ENCODE measurements around the gene AZIN2.

The AZIN2 gene

DNA sequence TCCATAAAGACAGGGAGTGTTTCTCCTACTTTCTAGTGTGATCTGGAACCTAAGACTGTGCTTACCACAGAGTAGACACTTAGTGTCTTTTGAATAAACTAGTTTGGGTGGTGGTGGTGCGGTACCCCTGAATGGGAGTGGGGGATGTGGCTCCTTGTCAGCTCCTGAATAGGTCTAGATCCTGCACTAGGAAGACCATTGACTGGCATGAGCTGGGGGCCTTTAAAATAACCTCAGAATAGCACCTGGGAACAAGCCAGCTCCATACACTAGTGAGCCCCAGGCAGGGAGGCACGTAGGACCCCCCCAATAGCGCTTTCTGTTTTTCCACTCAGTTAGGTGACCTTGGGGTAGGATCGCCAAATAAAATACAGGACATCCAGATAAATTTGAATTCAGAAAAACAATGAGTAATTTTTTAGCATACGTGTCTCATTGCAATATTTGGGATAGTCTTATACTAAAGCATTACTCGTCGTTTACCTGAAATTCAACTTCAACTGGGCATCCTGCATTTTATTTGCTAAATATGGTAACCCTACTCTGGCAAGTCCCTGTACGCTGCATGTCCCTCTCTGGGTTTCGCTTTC lies 45.6 kb downstream of the AZIN2 start:
- in situ Hi-C loops (cut with HindIII; ENCODE audit: low pct_ligation_motif_present, low sequenced_read_pairs), result no loop called here
- DNase-seq, result no peak
- Histone ChIP-seq H3K27ac (peak overlapping the region; percentile 92), H3K36me3 (replicated peaks) (no peaks in the 10 kb centered on the region), H3K27me3 (replicated peaks) (no peaks in the 10 kb centered on the region), H3K4me3 (ENCODE audit: low read depth, low read length) (peak overlapping the region; percentile 97)
- TF ChIP-seq, protein P1, sequence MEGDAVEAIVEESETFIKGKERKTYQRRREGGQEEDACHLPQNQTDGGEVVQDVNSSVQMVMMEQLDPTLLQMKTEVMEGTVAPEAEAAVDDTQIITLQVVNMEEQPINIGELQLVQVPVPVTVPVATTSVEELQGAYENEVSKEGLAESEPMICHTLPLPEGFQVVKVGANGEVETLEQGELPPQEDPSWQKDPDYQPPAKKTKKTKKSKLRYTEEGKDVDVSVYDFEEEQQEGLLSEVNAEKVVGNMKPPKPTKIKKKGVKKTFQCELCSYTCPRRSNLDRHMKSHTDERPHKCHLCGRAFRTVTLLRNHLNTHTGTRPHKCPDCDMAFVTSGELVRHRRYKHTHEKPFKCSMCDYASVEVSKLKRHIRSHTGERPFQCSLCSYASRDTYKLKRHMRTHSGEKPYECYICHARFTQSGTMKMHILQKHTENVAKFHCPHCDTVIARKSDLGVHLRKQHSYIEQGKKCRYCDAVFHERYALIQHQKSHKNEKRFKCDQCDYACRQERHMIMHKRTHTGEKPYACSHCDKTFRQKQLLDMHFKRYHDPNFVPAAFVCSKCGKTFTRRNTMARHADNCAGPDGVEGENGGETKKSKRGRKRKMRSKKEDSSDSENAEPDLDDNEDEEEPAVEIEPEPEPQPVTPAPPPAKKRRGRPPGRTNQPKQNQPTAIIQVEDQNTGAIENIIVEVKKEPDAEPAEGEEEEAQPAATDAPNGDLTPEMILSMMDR (IDR thresholded peaks at IDR 0.05; ENCODE audit: low read depth, low read length, missing control alignments), result no peak

DNA sequence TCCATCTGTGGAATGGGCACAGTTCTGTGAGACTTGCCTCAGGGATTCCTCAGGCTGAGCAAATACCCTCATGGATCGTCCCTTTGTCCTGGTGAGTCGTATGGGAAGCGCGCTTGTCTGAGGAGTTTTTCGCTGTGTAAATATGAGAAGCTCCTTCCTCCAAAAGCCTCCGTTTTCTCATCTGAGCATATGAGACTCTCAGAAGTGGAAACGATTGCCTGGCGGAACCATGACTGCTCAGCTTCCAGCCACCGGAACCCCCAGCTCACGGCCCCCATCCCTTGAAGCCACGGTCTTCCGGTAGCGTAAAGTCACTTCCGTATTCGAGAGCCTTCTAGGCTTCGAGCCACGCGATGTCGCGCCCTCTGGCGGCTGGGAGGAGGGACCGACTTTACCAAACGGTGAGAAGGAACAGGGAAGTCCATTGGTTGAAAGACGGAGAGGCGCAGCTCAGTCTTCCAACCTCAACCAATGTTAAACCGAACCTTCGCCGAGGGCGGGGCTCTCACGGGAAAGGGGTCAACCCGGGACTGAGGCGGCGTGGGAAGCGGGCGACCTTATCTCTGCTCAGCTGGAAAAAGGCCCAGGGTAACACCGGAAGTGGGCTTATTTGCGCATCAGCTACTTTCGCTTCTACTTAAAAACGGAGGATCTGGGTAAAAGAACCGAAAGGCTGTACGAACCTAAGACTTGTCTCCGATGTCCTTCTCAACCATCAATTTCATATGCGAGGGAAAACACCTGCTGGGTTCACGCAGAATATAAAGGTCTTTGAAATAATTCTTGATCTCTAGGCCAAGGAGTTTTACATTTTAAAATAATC lies 46.3 kb downstream of the AZIN2 start:
- H3K4me3 ChIP-seq (ENCODE audit: low read depth, low read length), result peak overlapping the region; percentile 97
- H3K36me3 ChIP-seq (replicated peaks), result no peaks in the 10 kb centered on the region
- no peaks in the 10 kb centered on the region for H3K27me3 ChIP-seq (replicated peaks)
- TF ChIP-seq, protein P1 (IDR thresholded peaks at IDR 0.05; ENCODE audit: low read depth, low read length, missing control alignments), result peak; percentile 97
- H3K27ac ChIP-seq, result peak overlapping the region; percentile 92
- DNase-seq, result peak; percentile 99
- in situ Hi-C loops (cut with HindIII; ENCODE audit: low pct_ligation_motif_present, low sequenced_read_pairs), result no loop called here

DNA sequence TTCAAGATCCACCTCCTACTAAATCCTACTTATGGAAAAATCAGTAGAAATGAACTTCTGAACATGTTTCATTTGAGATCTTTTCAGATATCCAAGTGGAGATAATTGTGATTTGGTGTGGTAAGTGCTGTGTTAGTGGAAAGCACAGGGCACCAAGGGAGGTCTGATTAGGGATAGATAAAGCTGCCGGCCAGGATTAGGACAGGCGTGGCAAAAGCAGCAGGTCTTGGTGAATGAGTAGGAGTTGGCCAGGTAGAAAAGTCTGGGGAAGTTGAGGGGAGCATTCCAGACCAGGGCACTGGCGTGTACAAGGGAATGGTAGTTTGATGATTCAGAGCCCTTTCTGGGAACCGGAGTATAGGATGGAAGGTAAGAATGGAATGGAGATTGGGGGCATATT lies 47.8 kb downstream of the AZIN2 start:
- no peak overlapping the region for H3K27ac ChIP-seq
- H3K27me3 ChIP-seq (replicated peaks), result no peaks in the 10 kb centered on the region
- DNase-seq, result no peak
- no peak overlapping the region for H3K4me3 ChIP-seq (ENCODE audit: low read depth, low read length)
- no peaks in the 10 kb centered on the region for H3K36me3 ChIP-seq (replicated peaks)
- TF ChIP-seq, protein P1 (IDR thresholded peaks at IDR 0.05; ENCODE audit: low read depth, low read length, missing control alignments), result no peak
- in situ Hi-C loops (cut with HindIII; ENCODE audit: low pct_ligation_motif_present, low sequenced_read_pairs), result no loop called here

DNA sequence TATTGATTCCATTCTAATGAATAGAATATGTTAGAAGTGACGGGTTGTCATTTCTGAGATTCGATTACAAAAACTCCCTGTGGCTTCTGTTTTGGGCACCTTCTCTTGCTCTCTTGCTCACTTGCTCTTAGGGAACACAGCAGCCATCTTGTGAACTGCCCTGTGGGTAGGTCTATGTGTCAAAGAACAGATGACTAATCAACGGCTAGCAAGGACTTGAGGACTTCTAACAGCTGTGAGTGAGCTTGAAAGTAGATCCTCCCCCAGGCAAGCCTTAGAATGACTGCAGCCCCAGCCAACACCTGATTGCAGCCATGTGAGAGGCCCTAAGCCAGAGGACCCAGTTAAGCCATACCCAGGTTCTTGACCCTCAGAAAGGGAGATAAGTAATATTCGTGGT lies 49.3 kb downstream of the AZIN2 start:
- no peak overlapping the region for H3K27ac ChIP-seq
- in situ Hi-C loops (cut with HindIII; ENCODE audit: low pct_ligation_motif_present, low sequenced_read_pairs), result no loop called here
- no peaks in the 10 kb centered on the region for H3K27me3 ChIP-seq (replicated peaks)
- H3K36me3 ChIP-seq (replicated peaks), result no peaks in the 10 kb centered on the region
- TF ChIP-seq, protein P1 (IDR thresholded peaks at IDR 0.05; ENCODE audit: low read depth, low read length, missing control alignments), result no peak
- peak; percentile 27 for DNase-seq
- H3K4me3 ChIP-seq (ENCODE audit: low read depth, low read length), result no peak overlapping the region

DNA sequence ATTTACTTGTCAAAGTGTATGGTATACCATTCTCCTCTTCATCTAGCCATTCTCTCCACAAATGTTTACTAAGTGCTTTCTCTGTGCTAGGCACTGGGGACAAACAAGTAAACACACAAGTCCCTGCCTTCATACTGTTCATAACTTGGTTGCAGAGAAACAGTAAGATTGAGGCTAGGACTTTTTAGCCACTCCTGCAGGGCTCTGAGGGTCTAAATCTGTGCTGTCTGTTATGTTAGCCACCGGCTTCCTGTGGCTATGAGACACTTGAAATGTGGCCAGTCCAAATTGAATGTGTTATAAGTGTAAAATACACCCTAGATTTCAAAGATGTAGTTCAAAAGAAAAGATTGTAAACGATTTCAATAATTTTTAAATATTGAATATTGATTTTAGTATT lies 50.2 kb downstream of the AZIN2 start:
- H3K27ac ChIP-seq, result no peak overlapping the region
- DNase-seq, result no peak
- in situ Hi-C loops (cut with HindIII; ENCODE audit: low pct_ligation_motif_present, low sequenced_read_pairs), result no loop called here

More for the DNA sequence above, 50.2 kb downstream of the AZIN2 start:
- Histone ChIP-seq H3K36me3 (replicated peaks) (no peaks in the 10 kb centered on the region), H3K4me3 (ENCODE audit: low read depth, low read length) (no peak overlapping the region), H3K27me3 (replicated peaks) (no peaks in the 10 kb centered on the region)
- TF ChIP-seq, protein P1 (IDR thresholded peaks at IDR 0.05; ENCODE audit: low read depth, low read length, missing control alignments), result no peak
